Immature natural killer cell (primary cell): ENCODE results near the gene ANKRD50. TPM values are rescaled to one million over a fixed set of nuclear protein-coding genes. Genes with fewer than 3 reads are reported as not detected.
A peak's percentile ranks its signal among the peaks of the same experiment; 100 is the strongest.

Source experiments
- DNase-seq, 3 donors: peaks; one replicate each; pipeline ENCODE4 v3.0.0; 2022; ENCODE audit warnings: mixed read lengths in 1 of 3
- H3K27ac Mint-ChIP-seq, 6 donors: one replicate each; pipeline ENCODE4 v1.8.0; 2020; ENCODE audit warnings: mixed read lengths in 6 of 6, mild to moderate bottlenecking in 5 of 6, inconsistent platforms in 4 of 6, moderate library complexity in 3 of 6
- H3K27me3 Mint-ChIP-seq, 3 donors: one replicate each; pipeline ENCODE4 v1.8.0; 2020 to 2021; ENCODE audit warnings: low read depth in 3 of 3, mild to moderate bottlenecking in 3 of 3, mixed read lengths in 3 of 3, moderate library complexity in 3 of 3, inconsistent platforms in 1 of 3
- H3K36me3 Mint-ChIP-seq, 3 donors: one replicate each; pipeline ENCODE4 v1.8.0; 2020; ENCODE audit warnings: mixed read lengths in 3 of 3, inconsistent platforms in 2 of 3, mild to moderate bottlenecking in 2 of 3
- H3K4me1 Mint-ChIP-seq, 2 donors: one replicate each; pipeline ENCODE4 v1.8.0; 2020; ENCODE audit warnings: inconsistent platforms in 2 of 2, mild to moderate bottlenecking in 2 of 2, mixed read lengths in 2 of 2, moderate library complexity in 1 of 2
- H3K4me3 Mint-ChIP-seq, 5 donors: one replicate each; pipeline ENCODE4 v1.8.0; 2020; ENCODE audit warnings: mild to moderate bottlenecking in 5 of 5, mixed read lengths in 5 of 5, inconsistent platforms in 3 of 5, moderate library complexity in 3 of 5
- H3K9me3 Mint-ChIP-seq, 6 donors: one replicate each; pipeline ENCODE4 v1.8.0; 2020; ENCODE audit warnings: mild to moderate bottlenecking in 6 of 6, mixed read lengths in 6 of 6, inconsistent platforms in 4 of 6, moderate library complexity in 3 of 6
- polyA plus RNA-seq, 3 donors: library from polyadenylated mRNA; unstranded; fragments of 300-500 nt; fragmentation: Illumina TruSeq; gene quantifications; one replicate each; pipeline ENCODE4 v1.2.3, GENCODE V29; 2021

The ANKRD50 gene, protein sequence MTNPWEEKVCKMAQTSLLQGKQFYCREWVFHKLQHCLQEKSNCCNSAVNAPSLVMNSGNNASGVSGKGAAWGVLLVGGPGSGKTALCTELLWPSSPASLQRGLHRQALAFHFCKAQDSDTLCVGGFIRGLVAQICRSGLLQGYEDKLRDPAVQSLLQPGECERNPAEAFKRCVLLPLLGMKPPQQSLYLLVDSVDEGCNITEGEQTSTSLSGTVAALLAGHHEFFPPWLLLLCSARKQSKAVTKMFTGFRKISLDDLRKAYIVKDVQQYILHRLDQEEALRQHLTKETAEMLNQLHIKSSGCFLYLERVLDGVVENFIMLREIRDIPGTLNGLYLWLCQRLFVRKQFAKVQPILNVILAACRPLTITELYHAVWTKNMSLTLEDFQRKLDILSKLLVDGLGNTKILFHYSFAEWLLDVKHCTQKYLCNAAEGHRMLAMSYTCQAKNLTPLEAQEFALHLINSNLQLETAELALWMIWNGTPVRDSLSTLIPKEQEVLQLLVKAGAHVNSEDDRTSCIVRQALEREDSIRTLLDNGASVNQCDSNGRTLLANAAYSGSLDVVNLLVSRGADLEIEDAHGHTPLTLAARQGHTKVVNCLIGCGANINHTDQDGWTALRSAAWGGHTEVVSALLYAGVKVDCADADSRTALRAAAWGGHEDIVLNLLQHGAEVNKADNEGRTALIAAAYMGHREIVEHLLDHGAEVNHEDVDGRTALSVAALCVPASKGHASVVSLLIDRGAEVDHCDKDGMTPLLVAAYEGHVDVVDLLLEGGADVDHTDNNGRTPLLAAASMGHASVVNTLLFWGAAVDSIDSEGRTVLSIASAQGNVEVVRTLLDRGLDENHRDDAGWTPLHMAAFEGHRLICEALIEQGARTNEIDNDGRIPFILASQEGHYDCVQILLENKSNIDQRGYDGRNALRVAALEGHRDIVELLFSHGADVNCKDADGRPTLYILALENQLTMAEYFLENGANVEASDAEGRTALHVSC (N-terminal part only)
- polyA plus RNA-seq = under 1 TPM in 2 of 3 donors, not detected in 1; 0.59 to 0.60 TPM

GRCh38 chr4:124712372-124713184, at the start of gene ANKRD50:
TSS of gene ANKRD50 (minus strand) at chr4:124712732. CDS start at chr4:124710511, 2,221 bp downstream.
- peaks cover 6 to 11% of the 10 kb centered on the region in 2 donors for H3K4me1 Mint-ChIP-seq
- no peaks in the 10 kb centered on the region for H3K9me3 Mint-ChIP-seq
- DNase-seq = peak; percentile 71 to 75 (median 74)
- peak within 1 kb of the TSS; percentile 57 to 91 (median 82) for H3K27ac Mint-ChIP-seq
- peak within 1 kb of the TSS; percentile 83 to 92 (median 90) for H3K4me3 Mint-ChIP-seq
- no peaks in the 10 kb centered on the region for H3K36me3 Mint-ChIP-seq
- peaks cover 5 to 10% (median 6%) of the 10 kb centered on the region in 3 donors for H3K27me3 Mint-ChIP-seq

- H3K27me3 Mint-ChIP-seq = no peaks in the 10 kb centered on the region
- no peak overlapping the region for H3K27ac Mint-ChIP-seq
- H3K4me1 Mint-ChIP-seq = no peaks in the 10 kb centered on the region
- H3K36me3 Mint-ChIP-seq = no peaks in the 10 kb centered on the region
- peaks cover 0 to 10% (median 0%) of the 10 kb centered on the region in 6 donors for H3K9me3 Mint-ChIP-seq
- no peak overlapping the region for H3K4me3 Mint-ChIP-seq
- no peak for DNase-seq
These were observed 44.6 kb upstream of the ANKRD50 start for GRCh38 chr4:124757126-124757525.

DNA sequence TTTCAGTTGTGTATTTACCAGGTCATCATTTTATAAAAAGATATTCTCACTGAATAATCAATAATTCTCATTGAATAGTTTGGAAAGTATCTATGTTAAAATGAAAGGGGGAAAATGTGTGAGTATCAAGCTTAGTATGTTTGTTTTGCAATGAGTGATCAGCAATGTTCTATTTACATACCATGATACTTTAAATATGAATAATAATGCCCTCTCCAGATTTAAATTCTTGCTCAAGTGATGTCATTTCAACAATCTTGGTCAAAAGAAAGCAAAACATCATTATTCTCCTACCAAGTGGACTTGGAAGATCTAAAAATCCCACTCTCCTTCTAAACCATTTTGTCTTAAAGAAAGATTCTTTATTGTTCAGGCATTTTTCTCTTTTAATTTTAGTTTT, 42.1 kb upstream of the ANKRD50 start:
- no peak overlapping the region for H3K4me3 Mint-ChIP-seq
- DNase-seq = no peak
- peaks cover 0 to 11% (median 0%) of the 10 kb centered on the region in 6 donors for H3K9me3 Mint-ChIP-seq
- H3K27me3 Mint-ChIP-seq = no peaks in the 10 kb centered on the region
- no peaks in the 10 kb centered on the region for H3K4me1 Mint-ChIP-seq
- H3K36me3 Mint-ChIP-seq = no peaks in the 10 kb centered on the region
- no peak overlapping the region for H3K27ac Mint-ChIP-seq

DNA sequence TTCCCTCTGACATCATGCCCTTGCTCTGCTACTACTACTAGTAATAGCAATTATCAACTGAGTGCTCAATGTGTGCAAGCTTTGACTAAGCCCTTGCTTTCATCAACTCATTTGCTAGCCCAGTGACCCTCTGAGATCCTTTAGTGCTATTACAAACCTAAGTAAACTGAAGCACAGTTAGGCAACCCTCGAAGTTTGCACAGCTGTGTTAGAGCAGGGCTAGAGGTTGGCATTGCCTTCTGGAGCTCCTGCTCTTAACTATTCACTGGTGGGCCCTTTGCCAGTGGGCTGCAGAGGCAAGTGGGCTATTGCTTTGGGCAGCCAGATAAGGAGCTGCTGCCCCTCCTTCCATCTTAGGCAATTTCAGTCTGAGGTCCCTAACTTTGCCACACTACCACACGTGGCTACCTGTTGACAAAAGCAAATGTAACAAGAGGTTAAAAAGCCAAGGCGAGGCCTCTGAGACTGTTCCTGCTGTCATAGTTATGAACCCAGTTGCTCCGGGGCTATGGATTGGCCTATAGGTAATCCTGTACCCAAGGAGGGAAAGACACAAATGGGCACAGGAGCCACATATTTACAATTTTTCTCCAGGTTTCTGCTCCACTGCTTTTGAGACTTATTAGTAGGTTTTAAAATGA, 41.5 kb upstream of the ANKRD50 start:
- Mint-ChIP-seq H3K27me3 (no peaks in the 10 kb centered on the region), H3K27ac (no peak overlapping the region), H3K9me3 (peaks cover 0 to 11% (median 0%) of the 10 kb centered on the region in 6 donors), H3K4me1 (no peaks in the 10 kb centered on the region), H3K4me3 (no peak overlapping the region), H3K36me3 (no peaks in the 10 kb centered on the region)
- DNase-seq = no peak

DNA sequence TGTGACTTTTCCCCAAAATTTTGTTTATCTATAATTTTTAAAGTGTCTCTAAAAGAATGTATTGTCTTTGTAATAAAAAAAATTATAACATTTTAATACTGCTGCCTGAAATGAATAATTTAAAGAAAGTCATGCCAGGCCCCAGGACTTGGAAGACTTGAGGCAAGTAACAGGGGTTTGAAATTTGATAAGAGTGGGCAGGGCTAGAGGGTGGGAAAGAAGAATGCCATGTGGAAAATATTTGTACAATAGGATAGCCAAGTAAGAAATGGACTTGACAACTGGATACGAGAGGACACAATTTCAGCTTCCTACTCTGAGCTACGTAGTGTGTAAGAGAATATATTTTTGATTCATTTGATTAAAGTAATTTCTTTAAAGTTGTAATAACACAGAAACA, 36.9 kb upstream of the ANKRD50 start:
- no peak overlapping the region for H3K4me3 Mint-ChIP-seq
- no peak overlapping the region for H3K27ac Mint-ChIP-seq
- H3K4me1 Mint-ChIP-seq = no peaks in the 10 kb centered on the region
- no peak for DNase-seq
- H3K36me3 Mint-ChIP-seq = no peaks in the 10 kb centered on the region
- peaks cover 0 to 6% (median 0%) of the 10 kb centered on the region in 6 donors for H3K9me3 Mint-ChIP-seq
- H3K27me3 Mint-ChIP-seq = peaks cover 0 to 2% (median 0%) of the 10 kb centered on the region in 3 donors

GRCh38 chr4:124748965-124749364, 36.4 kb upstream of the ANKRD50 start:
- no peak for DNase-seq
- H3K9me3 Mint-ChIP-seq = peaks cover 0 to 6% (median 0%) of the 10 kb centered on the region in 6 donors
- H3K4me3 Mint-ChIP-seq = no peak overlapping the region
- H3K4me1 Mint-ChIP-seq = no peaks in the 10 kb centered on the region
- H3K27ac Mint-ChIP-seq = no peak overlapping the region
- no peaks in the 10 kb centered on the region for H3K36me3 Mint-ChIP-seq
- H3K27me3 Mint-ChIP-seq = peaks cover 0 to 2% (median 0%) of the 10 kb centered on the region in 3 donors

DNA sequence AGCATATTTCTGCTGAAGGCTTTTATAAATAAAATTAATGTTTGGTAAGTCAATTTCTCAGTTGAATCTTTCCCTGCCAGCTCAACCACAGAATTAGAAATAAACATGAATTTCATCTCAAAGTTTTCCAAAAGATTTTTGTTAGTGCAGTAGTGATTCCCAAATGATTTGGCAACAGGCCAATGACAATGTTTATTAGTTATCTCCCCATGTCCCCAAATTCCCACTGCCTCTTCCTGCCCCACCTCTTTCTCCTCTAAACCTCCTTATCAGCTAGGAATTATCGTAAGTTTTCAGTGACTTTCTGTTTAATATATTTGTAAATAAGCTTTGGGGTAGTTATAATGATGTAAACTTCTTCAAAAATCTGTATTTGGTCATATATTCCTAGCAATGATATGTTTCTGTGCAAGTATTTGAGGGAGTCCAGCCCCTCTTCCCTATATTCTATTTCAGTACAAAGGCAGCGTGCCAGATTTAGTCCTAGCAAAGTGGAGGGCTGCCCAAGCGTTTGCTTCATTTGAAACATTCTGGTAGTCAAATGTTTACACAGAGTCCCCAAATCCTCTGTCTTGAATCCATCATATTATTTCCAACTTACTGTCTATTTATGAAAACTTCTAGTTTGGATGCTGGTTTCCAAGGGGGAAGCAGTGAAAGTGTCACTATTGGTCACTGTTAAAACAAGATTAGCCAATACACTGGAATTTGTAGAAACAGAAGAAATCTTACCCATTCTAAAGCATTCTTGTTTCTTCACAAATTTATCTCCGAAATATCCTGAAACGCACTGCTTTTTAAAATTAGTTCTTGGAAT, 33.7 kb upstream of the ANKRD50 start:
- no peaks in the 10 kb centered on the region for H3K4me1 Mint-ChIP-seq
- H3K9me3 Mint-ChIP-seq = peaks cover 0 to 5% (median 2%) of the 10 kb centered on the region in 6 donors
- no peak overlapping the region for H3K4me3 Mint-ChIP-seq
- H3K27me3 Mint-ChIP-seq = peaks cover 0 to 2% (median 0%) of the 10 kb centered on the region in 3 donors
- DNase-seq = no peak
- no peaks in the 10 kb centered on the region for H3K36me3 Mint-ChIP-seq
- H3K27ac Mint-ChIP-seq = no peak overlapping the region

DNA sequence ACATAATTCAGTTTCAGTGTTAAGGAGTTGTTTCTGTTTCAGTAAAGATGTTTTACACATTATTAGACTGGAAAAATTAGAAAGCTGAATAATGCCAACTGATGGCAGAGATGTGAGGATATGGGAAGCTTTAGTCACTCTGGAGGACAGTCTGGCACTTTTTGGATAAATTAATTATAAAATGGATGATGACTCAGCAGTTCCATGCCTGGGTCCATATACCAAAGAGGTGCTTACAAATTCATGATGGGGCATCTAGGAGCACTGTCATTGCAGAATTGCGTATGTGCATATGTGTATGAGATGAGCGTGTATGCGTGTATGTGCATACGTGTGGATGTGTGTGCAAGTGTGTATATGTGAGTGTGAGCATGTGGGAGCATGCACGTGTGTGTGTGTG, 31.2 kb upstream of the ANKRD50 start:
- no peak overlapping the region for H3K27ac Mint-ChIP-seq
- peaks cover 0 to 5% (median 2%) of the 10 kb centered on the region in 3 donors for H3K27me3 Mint-ChIP-seq
- DNase-seq = no peak
- H3K4me1 Mint-ChIP-seq = no peaks in the 10 kb centered on the region
- H3K9me3 Mint-ChIP-seq = peaks cover 0 to 4% (median 0%) of the 10 kb centered on the region in 6 donors
- H3K4me3 Mint-ChIP-seq = no peak overlapping the region
- no peaks in the 10 kb centered on the region for H3K36me3 Mint-ChIP-seq

DNA sequence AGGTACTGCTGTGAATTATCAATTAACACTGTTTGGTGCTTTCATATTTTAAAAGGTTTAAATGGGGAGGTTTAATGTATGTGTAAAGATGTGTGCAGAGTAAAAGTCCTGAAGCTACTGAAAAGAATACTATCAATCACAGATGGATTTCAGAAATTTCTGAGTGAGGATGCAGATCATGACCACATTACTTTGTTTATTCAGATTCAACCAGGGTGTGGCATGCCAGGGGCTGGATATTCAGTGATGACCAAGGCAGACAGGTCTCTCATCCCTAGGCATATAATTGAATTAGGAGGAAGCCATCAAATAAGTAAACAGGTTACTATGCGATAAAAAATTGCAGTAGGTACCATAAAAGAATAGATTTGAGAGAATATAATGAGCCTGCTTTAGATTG, 28.0 kb upstream of the ANKRD50 start:
- Mint-ChIP-seq H3K36me3 (no peaks in the 10 kb centered on the region), H3K9me3 (peaks cover 0 to 4% (median 0%) of the 10 kb centered on the region in 6 donors), H3K27ac (no peak overlapping the region), H3K4me1 (no peaks in the 10 kb centered on the region), H3K27me3 (peaks cover 0 to 5% (median 2%) of the 10 kb centered on the region in 3 donors), H3K4me3 (no peak overlapping the region)
- no peak for DNase-seq

GRCh38 chr4:124738994-124739393, 26.5 kb upstream of the ANKRD50 start:
- Mint-ChIP-seq H3K27ac (no peak overlapping the region), H3K27me3 (peaks cover 0 to 3% (median 2%) of the 10 kb centered on the region in 3 donors), H3K4me1 (no peaks in the 10 kb centered on the region), H3K9me3 (peaks cover 0 to 4% (median 0%) of the 10 kb centered on the region in 6 donors), H3K36me3 (no peaks in the 10 kb centered on the region), H3K4me3 (no peak overlapping the region)
- no peak for DNase-seq

DNA sequence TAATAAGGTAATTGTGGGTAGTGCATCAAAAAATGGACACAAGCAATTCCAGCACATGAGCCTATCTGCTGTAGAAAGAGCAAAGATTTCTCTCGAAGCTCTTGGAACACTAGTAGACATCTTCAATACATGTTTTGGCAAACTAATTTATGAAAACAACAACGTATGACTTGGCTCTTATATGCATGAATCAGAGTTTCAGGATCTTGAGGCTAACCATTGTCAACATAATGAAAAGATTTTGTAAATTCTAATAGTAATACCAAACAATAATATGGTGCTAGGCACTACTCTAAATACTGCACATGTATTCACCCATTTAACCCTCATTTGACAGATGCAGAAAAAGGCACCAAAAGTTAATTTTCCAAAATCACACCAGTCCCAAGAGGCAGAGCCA, 25.1 kb upstream of the ANKRD50 start:
- no peaks in the 10 kb centered on the region for H3K9me3 Mint-ChIP-seq
- H3K4me3 Mint-ChIP-seq = no peak overlapping the region
- H3K36me3 Mint-ChIP-seq = no peaks in the 10 kb centered on the region
- no peak overlapping the region for H3K27ac Mint-ChIP-seq
- H3K27me3 Mint-ChIP-seq = peaks cover 0 to 3% (median 2%) of the 10 kb centered on the region in 3 donors
- no peak for DNase-seq
- no peaks in the 10 kb centered on the region for H3K4me1 Mint-ChIP-seq

DNA sequence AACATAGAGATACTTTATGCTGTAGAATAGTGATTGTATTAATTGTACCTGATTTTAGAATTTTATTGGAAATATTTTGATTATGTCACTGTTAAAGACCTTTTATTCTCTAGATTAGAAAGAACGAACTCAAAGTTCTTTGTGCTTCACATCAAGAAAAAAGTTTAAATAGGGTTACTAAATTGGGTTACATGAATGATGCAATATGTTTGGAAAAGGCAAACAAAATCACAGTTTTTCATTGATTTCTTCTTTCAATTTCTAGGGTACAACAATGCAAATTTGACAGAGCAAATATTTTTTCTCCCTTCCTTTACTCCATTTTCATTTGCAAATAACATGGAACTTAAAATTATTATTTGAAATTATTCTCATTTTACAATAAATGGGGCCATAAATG, 24.0 kb upstream of the ANKRD50 start:
- Mint-ChIP-seq H3K9me3 (no peaks in the 10 kb centered on the region), H3K27ac (no peak overlapping the region), H3K36me3 (no peaks in the 10 kb centered on the region), H3K4me3 (no peak overlapping the region), H3K27me3 (peaks cover 0 to 4% (median 2%) of the 10 kb centered on the region in 3 donors), H3K4me1 (no peaks in the 10 kb centered on the region)
- DNase-seq = no peak
